Esophagus muscularis mucosa (tissue), 4 donors: ENCODE results near the gene CYP46A1. TPM values are rescaled to one million over a fixed set of nuclear protein-coding genes. Genes with fewer than 3 reads are reported as not detected.

ENCODE experiments used
- DNase-seq: peaks from one replicate; pipeline ENCODE4 v3.0.0-alpha.2; 2017; ENCODE audit errors: extremely low spot score
- H3K27ac ChIP-seq, 4 donors: fragments of 200-600 bp; sonication (generic); replicated peaks in 1 of 4; 1 replicate in 3 of 4; 2 replicates in 1 of 4; pipeline ENCODE4 v1.5.1; 2016 to 2019; ENCODE audit warnings: mild to moderate bottlenecking in 1 of 4
- H3K27me3 ChIP-seq, 4 donors: fragments of 200-600 bp; sonication (generic); one replicate each; pipeline versions ENCODE4 v1.5.1 to v1.6.0; 2016 to 2019
- H3K36me3 ChIP-seq, 4 donors: fragments of 200-600 bp; sonication (generic); one replicate each; pipeline ENCODE4 v1.5.1; 2016 to 2019
- H3K4me1 ChIP-seq, 4 donors: fragments of 200-600 bp; sonication (generic); one replicate each; pipeline ENCODE4 v1.5.1; 2016 to 2019
- H3K4me3 ChIP-seq, 4 donors: fragments of 200-600 bp; sonication (generic); 1 replicate in 2 of 4; 2 replicates in 2 of 4; pipeline ENCODE4 v1.5.1; 2016 to 2019; ENCODE audit warnings: mild to moderate bottlenecking in 4 of 4, moderate library complexity in 1 of 4
- H3K9me3 ChIP-seq, 4 donors: fragments of 200-600 bp; sonication (generic); 1 replicate in 3 of 4; 2 replicates in 1 of 4; pipeline ENCODE4 v1.5.1; 2016 to 2019
- EP300 ChIP-seq: sonication (generic); formaldehyde crosslinking; IDR thresholded peaks from one replicate; pipeline ENCODE4 v1.6.1; 2017; ENCODE audit warnings: antibody characterized with exemption
- POLR2A ChIP-seq: fragments of 450-650 bp; IDR thresholded peaks from one replicate; pipeline ENCODE4 v1.6.1; 2017; ENCODE audit warnings: antibody characterized with exemption, moderate library complexity, mild to moderate bottlenecking, low read depth
- POLR2AphosphoS5 ChIP-seq, 2 donors: sonication (generic); formaldehyde crosslinking; IDR thresholded peaks; one replicate each; pipeline ENCODE4 v1.6.1; 2017; ENCODE audit warnings: antibody characterized with exemption in 2 of 2
- WGBS: methylation state at CpG from one replicate; pipeline ENCODE4 v1.1.5; 2018; 5-methylcytosine and 5-hydroxymethylcytosine counted together
- intact Hi-C: fragments of 100-400 bp; cut with DNase I; formaldehyde crosslinking; loops from one replicate; pipeline ENCODE4 v1.15.1; 2023
- total RNA-seq, 4 donors: library from RNA; depleted of rRNA; stranded (reverse); fragments of >200 nt; gene quantifications; one replicate each; pipeline versions ENCODE4 v1.1.0 to v1.2.1, GENCODE V29; 2016
- TF ChIP-seq, protein P1 (sequence below), 3 experiments: fragments of 200-600 bp in 2 of 3; fragments of 450-650 bp in 1 of 3; sonication (generic) in 2 of 3; IDR thresholded peaks; one replicate each; pipeline ENCODE4 v1.5.1; 2017 to 2019; ENCODE audit warnings: antibody characterized with exemption in 3 of 3, mild to moderate bottlenecking in 2 of 3, moderate library complexity in 1 of 3

The CYP46A1 gene
- total RNA-seq, 4 donors from 2014 or later, result 1.2 to 2.5 (median 1.9) TPM

DNA sequence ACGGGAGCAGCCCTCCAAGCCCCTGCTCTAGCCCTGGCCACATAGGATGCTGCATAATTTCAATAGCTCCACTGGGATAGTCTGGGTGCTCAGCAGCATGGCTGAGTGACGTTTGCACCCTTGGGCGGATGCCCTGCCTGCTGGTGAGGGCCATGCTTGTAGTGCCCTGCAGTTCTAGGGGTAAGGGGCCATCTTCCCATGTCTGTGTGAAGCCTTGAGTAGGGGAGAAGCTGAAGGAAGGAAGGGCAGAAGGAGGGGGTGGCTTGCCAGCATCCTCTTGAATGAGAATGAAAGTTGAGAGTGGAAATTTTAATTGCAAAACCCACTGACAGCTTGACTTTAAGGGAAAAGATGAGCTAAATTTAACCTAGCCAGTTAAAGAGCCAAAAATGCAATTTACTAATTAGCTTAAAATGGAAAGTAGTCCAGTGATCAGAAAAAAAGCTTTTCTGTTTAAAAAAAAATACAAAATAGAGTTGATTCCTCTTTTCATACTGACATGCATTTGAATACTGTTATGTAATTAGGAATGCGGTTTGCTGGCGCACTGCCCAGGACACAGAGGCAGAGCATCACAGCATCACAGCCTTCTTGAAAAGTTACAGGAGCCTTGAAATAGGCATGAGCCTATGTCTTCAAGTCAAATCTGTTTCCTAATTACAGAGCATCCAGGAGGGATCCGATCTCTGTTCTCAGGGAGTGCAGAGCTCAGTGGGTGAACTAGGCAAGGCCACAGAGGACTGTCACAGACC lies 90.6 kb downstream of the CYP46A1 start:
- H3K27me3 ChIP-seq, result no peaks in the 10 kb centered on the region
- no peaks in the 10 kb centered on the region for H3K36me3 ChIP-seq
- TF ChIP-seq, protein P1, sequence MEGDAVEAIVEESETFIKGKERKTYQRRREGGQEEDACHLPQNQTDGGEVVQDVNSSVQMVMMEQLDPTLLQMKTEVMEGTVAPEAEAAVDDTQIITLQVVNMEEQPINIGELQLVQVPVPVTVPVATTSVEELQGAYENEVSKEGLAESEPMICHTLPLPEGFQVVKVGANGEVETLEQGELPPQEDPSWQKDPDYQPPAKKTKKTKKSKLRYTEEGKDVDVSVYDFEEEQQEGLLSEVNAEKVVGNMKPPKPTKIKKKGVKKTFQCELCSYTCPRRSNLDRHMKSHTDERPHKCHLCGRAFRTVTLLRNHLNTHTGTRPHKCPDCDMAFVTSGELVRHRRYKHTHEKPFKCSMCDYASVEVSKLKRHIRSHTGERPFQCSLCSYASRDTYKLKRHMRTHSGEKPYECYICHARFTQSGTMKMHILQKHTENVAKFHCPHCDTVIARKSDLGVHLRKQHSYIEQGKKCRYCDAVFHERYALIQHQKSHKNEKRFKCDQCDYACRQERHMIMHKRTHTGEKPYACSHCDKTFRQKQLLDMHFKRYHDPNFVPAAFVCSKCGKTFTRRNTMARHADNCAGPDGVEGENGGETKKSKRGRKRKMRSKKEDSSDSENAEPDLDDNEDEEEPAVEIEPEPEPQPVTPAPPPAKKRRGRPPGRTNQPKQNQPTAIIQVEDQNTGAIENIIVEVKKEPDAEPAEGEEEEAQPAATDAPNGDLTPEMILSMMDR (IDR thresholded peaks at IDR 0.05), result no peak
- peak in 1 of 2 donors; percentile 49 for TF ChIP-seq POLR2AphosphoS5 (IDR thresholded peaks at IDR 0.05)
- no peak for TF ChIP-seq POLR2A
- no peak for TF ChIP-seq EP300
- peak overlapping the region; percentile 68 to 85 (median 78) for H3K27ac ChIP-seq
- intact Hi-C loops, result no loop called here
- DNase-seq, result no peak
- 42% methylated on average over 5 of the region's 6 CpGs for WGBS
- H3K4me3 ChIP-seq, result no peak overlapping the region
- H3K9me3 ChIP-seq, result peaks cover 0 to 8% (median 3%) of the 10 kb centered on the region in 4 donors
- peaks cover 21 to 44% (median 39%) of the 10 kb centered on the region in 4 donors for H3K4me1 ChIP-seq

DNA sequence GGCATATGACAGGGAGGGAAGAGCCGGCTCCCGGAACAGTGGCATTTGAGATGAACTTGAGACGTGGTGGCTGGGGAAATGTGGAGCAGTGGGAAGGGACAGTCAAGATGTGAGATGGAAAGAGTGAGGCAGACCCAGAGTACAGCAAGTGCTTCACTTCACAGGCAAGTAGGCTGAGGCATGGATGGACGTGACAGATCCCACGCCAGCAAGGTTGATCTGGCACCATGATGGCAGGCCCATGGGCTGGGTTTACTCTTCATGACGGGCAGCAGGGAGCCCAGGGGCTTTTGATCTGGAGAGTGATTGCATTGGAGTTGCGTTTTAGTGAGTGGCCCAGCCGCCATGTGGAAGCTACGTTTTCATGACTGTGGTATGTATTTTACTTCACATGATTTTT lies 91.3 kb downstream of the CYP46A1 start:
- Histone ChIP-seq H3K4me1 (peaks cover 21 to 44% (median 39%) of the 10 kb centered on the region in 4 donors), H3K9me3 (peaks cover 0 to 8% (median 3%) of the 10 kb centered on the region in 4 donors), H3K27ac (peak overlapping the region; percentile 68 to 85 (median 78)), H3K4me3 (no peak overlapping the region), H3K36me3 (no peaks in the 10 kb centered on the region), H3K27me3 (no peaks in the 10 kb centered on the region)
- TF ChIP-seq POLR2AphosphoS5 (IDR thresholded peaks at IDR 0.05) (no peak), EP300 (no peak), POLR2A (no peak)
- TF ChIP-seq, protein P1 (IDR thresholded peaks at IDR 0.05), result no peak
- WGBS, result 65% methylated on average over 9 of the region's 9 CpGs
- DNase-seq, result no peak
- intact Hi-C loops, result no loop called here

Other genes starting within 250 kb of the CYP46A1 start
- gene SETD3, start 203.4 kb upstream of the CYP46A1 start, total RNA-seq, result 100 to 1,000 TPM; 135 to 170 (median 148) TPM
- gene CCNK, start 202.9 kb upstream of the CYP46A1 start, total RNA-seq, result 10 to 100 TPM; 10.4 to 21.2 (median 16.5) TPM
- 10 to 100 TPM; 17.9 to 48.7 (median 30.8) TPM for gene CCDC85C, start 80.1 kb upstream of the CYP46A1 start, total RNA-seq
- 1 to 10 TPM; 4.2 to 9.1 (median 5.9) TPM for gene HHIPL1, start 39.2 kb upstream of the CYP46A1 start, total RNA-seq
- 100 to 1,000 TPM in 3 of 4 donors, 10 to 100 TPM in 1; 92.3 to 131 (median 119) TPM for gene EML1, start 109.1 kb downstream of the CYP46A1 start, total RNA-seq